GM21360 (cell line): ENCODE data around the gene RAB30.
"Not testable (repeated sequence)": the region's sequence is repeated elsewhere in the genome, so short reads cannot be mapped to it uniquely, and the experiment has no call there.

ENCODE experiments used
- ATAC-seq: cut with Tn5 transposase; IDR thresholded peaks from one replicate; pipeline ENCODE4 v1.9.1; 2021; ENCODE audit warnings: mild to moderate bottlenecking, moderate library complexity; ENCODE audit not compliant: unreplicated experiment

The RAB30 gene

DNA sequence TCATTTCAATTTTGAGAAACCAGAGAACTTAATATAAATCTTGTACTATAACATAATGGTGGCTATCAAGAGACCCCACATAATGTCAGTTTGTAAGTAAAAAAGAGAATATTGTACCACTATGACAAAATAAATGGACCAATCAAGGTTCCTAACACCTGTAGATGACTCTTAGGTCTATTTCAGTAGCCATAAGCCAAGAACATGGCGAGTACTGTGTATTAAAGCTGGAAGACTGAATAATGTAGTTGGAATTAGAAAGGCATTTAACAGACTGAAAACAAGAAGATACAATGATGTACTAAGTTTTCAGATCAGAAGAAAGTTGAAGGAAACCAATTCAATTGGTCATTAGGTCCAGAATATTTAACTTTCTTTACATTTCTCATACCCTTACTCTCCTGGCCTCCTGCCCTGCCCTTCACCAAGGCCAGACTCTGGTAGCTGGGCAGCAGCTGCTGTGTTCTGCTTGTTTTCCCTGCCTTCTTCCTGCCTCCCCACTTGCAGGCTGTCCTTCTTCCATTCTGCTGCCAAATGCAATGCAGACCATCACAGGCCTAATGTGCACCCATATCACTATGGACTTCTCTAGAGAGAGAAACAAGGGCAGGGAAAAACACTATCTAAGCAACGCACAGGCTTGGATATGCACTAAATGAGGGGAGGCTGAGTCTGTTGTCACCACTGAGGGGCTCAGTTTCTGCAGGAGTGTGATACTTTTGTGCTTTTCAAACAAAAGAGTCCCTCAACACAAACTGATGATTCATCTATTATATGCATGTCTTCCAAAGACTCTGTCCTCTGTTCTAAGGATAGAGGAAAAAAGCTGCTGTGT is 60.1 kb downstream of the RAB30 start:
- ATAC-seq: no peak

- ATAC-seq: no peak
These were observed 61.7 kb downstream of the RAB30 start for GRCh38 chr11:83009999-83010398.

DNA sequence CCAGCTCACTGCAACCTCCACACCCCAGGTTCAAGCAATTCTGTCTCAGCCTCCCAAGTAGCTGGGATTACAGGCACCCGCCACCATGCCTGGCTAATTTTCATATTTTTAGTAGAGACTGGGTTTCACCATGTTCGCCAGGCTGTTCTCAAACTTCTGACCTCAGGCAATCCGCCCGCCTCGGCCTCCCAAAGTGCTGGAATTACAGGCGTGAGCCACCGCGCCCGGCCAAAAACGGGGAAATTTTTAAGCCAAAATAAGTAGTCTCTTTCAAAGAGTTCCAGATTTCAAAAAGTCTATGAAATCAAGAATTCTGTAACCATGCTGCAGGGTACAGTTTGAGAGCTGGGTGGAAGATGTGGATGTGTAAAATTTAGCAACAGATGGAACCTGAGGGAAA is 62.6 kb downstream of the RAB30 start:
- ATAC-seq: not testable (repeated sequence)

DNA sequence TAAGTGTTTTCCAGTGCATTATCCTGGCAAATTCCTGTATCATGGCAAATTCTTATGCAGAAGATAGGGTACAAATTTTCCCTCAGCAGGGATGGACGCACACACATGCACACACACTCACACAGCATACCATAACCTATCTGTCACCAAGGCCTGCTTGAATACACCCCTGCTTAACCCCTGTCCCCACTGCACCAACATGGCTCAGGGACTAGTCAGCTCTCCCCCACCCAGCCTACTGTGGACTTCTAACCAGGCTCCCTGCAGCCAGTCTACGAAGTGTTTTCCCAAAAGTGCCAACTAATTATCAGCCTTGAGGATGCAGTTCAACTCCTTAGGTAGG is 63.1 kb downstream of the RAB30 start:
- no peak for ATAC-seq

DNA sequence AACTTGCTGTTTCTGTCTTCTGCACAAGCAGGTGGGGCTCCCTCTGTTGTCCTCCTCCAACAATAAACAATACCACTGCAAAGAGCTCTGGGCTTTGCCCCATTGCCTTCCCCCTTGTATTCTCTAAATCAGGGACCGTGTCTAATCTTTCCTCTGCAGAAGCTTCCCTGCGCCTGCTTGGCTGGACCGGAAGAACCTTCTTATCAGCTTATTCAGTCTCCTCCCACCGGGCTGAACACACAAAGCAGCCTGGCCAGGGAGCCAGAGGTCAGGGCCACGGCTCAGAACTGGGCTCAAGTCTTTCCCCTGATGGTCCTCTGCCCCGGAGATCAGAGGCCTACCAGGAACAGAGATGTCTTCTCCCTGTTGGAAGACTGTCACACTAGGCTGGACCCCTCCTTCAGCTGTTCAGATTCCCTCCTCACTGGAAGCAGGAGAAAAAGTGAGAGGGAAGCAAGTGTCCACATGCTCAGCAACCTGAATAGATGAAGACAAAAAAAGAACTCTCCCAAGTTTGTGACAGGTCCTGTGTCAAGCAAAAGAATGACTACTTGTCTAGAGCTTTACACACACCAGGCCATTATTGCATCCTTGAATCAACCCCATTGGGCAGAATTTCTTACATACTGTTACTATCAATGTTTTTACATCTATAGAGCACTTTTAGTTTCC is 63.7 kb downstream of the RAB30 start:
- ATAC-seq: peak; percentile 62

GRCh38 chr11:83007477-83007876 is 64.2 kb downstream of the RAB30 start:
- no peak for ATAC-seq

GRCh38 chr11:83006877-83007330 is 64.8 kb downstream of the RAB30 start:
- ATAC-seq: peak; percentile 73

DNA sequence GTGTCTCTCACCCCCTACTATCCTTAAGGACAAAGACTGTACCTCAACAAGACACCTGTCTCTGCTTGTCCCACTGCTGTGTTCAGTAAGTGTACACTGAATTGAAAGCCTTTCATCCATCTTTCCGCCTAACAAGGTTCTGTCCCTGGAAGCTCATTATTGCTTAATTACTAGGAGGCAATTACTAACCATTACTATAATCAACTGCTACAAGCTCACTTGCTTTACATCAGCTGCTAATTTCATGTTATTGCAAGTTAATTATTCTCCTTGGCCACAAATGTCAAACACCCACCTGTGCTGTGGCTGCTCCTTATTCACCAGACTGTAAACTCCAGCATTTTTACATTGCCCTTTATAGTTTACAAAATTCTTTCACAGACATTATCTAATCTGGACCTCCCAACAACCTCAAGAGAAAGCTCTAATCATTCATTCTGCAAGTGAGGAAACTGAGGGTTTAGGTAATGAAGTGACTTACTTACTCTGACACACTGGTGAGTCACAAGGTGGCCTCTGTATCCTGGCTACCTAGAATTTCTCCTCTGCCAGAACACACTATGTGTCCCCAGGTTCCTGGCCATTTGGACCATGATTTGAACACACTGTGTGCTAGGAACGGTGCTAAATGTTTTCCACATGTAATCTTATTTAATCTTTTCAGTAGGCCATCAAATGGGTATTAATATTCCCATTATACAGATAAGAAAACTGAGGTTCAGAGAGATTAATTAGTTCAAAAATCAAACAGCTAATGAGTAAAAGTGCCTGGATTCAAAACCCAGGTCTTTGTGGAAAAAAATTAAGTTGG is 66.7 kb downstream of the RAB30 start:
- no peak for ATAC-seq

DNA sequence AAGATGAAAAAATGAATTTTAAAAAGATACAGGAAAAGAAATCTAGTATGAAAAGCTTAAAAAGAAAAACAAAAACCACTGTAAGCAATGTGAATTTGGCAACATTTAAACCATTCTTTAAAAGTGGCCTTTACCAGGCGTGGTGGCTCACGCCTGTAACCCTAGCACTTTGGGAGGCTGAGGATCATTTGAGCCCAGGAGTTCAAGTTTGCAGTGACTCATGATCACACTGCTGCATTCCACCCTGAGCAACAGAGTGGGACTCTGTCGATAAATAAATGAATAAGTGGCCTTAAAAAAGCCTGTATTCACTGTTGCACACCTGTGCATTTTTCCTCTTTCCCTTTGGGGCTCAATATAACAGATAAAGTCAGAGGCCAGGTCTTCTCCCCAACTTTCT is 69.2 kb downstream of the RAB30 start:
- no peak for ATAC-seq

GRCh38 chr11:83002053-83002452 is 69.6 kb downstream of the RAB30 start:
- ATAC-seq: no peak

DNA sequence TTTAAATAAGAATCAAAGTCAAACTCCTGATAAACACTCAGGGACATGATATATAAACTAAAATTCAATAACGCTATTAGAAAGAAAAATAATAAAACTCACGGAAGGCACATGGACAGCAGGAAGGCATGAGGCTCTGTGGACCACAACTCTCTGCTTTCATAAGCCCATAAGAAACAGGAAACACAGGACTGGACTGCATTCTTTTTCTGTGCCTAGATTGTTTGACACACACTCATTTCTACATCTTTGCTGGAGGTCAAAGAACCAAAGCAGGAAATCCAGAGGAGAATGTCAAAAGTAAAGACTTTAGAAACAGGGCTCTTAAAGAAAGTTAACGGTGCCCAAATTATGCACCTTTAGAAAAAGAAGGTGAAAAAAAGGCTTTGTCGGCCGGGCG is 71.3 kb downstream of the RAB30 start:
- no peak for ATAC-seq

GRCh38 chr11:82999232-82999631 is 72.5 kb downstream of the RAB30 start:
- ATAC-seq: no peak

DNA sequence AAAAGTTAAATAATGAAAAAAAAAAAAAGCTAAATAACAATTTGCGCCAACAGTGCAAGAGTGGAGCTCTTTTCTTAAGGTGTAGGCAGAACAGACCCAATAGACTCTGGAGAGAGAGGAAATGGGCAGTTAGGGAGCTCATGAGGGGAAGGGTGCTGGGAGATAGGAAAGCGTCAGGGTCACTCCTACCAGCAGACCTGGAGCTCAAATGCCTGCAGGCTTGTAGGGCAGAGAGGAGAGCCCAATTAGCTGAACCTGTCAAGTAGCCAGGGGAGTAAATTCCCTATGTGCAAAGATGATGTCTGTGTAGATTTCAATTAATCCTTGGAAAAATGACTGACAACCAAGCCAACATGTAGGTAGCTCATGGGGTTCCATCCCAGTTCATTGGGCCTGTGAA is 73.0 kb downstream of the RAB30 start:
- ATAC-seq: no peak

DNA sequence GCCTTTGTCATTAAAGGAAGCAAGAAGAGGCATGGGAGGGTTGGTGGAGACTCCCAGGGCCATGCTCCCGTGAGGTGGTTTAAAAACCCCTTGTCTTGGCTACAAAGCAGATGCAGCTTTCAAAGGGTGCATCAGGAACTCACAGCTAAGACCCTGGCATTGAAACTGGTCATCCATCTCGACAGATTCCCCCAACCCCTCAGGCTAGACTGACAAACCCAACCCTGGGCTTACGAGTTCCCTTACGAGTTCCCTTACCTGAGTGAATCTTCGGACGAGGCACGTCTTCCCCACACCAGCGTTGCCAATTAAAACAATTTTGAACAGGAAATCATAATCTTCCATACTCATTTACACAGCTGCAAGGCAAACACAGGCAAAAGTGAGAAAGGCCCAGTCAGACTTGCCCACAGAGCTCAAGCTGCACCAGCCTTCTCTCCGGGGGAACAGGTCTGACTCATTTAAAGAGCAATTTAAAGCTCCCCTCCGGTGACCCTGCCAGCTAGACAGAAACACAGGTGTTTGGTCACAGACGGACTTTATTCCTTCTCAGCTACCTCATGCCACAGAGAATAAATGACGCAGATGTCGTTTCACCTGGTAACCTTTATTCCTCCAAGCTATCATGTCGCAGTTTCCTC is 74.6 kb downstream of the RAB30 start:
- peak; percentile 88 for ATAC-seq

- ATAC-seq: peak; percentile 45
These were observed 75.8 kb downstream of the RAB30 start for GRCh38 chr11:82995754-82996398.

GRCh38 chr11:82995235-82995634 is 76.5 kb downstream of the RAB30 start:
- ATAC-seq: no peak

GRCh38 chr11:82994604-82995230 is 77.0 kb downstream of the RAB30 start:
- ATAC-seq: no peak

GRCh38 chr11:82992223-82992622 is 79.5 kb downstream of the RAB30 start:
- ATAC-seq: no peak

GRCh38 chr11:82989628-82990404 is 81.9 kb downstream of the RAB30 start:
- ATAC-seq: no peak
